GM12878 (cell line): ENCODE results near the gene SGTA.

Experiments used
- EP300 ChIP-seq, 2 experiments: fragments of 150-350 bp in 1 of 2; IDR thresholded peaks; 2 replicates each; pipeline ENCODE4 v1.6.1; 2011 to 2012; ENCODE audit warnings: low read depth in 2 of 2, low read length in 2 of 2, borderline replicate concordance in 1 of 2, improper control_type of control experiment in 1 of 2, inconsistent platforms in 1 of 2; ENCODE audit not compliant: control insufficient read depth in 1 of 2
- NRF1 ChIP-seq: conservative IDR thresholded peaks from 2 replicates; pipeline ENCODE4 v1.6.1; 2011; ENCODE audit warnings: mild to moderate bottlenecking, low read depth, low read length, improper control_type of control experiment
- POLR2AphosphoS5 ChIP-seq: IDR thresholded peaks from 2 replicates; pipeline ENCODE4 v1.6.1; 2011; ENCODE audit warnings: mild to moderate bottlenecking, low read length, inconsistent platforms
- YY1 ChIP-seq: IDR thresholded peaks from 2 replicates; pipeline ENCODE4 v1.6.1; 2011; ENCODE audit warnings: low read depth, mild to moderate bottlenecking, low read length

- TF ChIP-seq EP300 (IDR thresholded peaks at IDR 0.05; ENCODE audit: borderline replicate concordance in 1 of 2, control insufficient read depth in 1 of 2, low read depth in 2 of 2, low read length in 2 of 2) (no peak), POLR2AphosphoS5 (no peak), YY1 (no peak), NRF1 (no peak)
Measured at GRCh38 chr19:2761876-2762782, 20.9 kb downstream of the SGTA start.
